H1 (cell line): ENCODE measurements around the gene GSAP. TPM values are rescaled to one million over a fixed set of nuclear protein-coding genes. Genes with fewer than 3 reads are reported as not detected.

ENCODE experiments used
- CTCF ChIA-PET: fragments of 300-600 bp; sonication (Branson Sonifier 250); formaldehyde crosslinking; loops from one replicate; lab custom pipeline; 2021; ENCODE audit not compliant: partially characterized antibody; lab: Charles Lee
- POLR2A ChIA-PET: fragments of 300-600 bp; sonication (Branson Sonifier 250); formaldehyde crosslinking; loops from one replicate; lab custom pipeline; 2021; ENCODE audit warnings: inconsistent platforms; ENCODE audit not compliant: partially characterized antibody; lab: Charles Lee
- DNase-seq, 2 experiments: peaks; one replicate each; pipeline versions ENCODE4 v3.0.0 to v3.0.0-alpha.2; 2010 to 2022; ENCODE audit warnings: low spot score in 2 of 2, low read depth in 1 of 2, mixed read lengths in 1 of 2
- FAIRE-seq: peaks from 2 replicates; lab custom pipeline; 2011; peaks lifted over from hg19 to GRCh38; lab: Jason Lieb, UNC
- H2AFZ ChIP-seq: 2 replicates; pipeline ENCODE4 v1.8.1; 2012; ENCODE audit warnings: low read length, inconsistent platforms
- H2AK5ac ChIP-seq: 2 replicates; pipeline ENCODE4 v1.6.1; 2013; ENCODE audit warnings: low read depth, low read length
- H2BK120ac ChIP-seq: replicated peaks from 2 replicates; pipeline ENCODE3; 2013; ENCODE audit warnings: low read depth, low read length, inconsistent platforms
- H2BK12ac ChIP-seq: 2 replicates; pipeline ENCODE4 v1.6.1; 2013; ENCODE audit warnings: low read depth, low read length
- H2BK15ac ChIP-seq: 2 replicates; pipeline ENCODE4 v1.6.1; 2013; ENCODE audit warnings: low read length
- H2BK20ac ChIP-seq: 2 replicates; pipeline ENCODE4 v1.6.1; 2013; ENCODE audit warnings: low read length
- H2BK5ac ChIP-seq: 2 replicates; pipeline ENCODE4 v1.6.1; 2013; ENCODE audit warnings: low read depth, low read length
- H3K14ac ChIP-seq: 2 replicates; pipeline ENCODE4 v1.6.1; 2013; ENCODE audit warnings: inconsistent platforms; ENCODE audit not compliant: insufficient read length
- H3K18ac ChIP-seq: 2 replicates; pipeline ENCODE4 v1.6.1; 2013; ENCODE audit warnings: low read length; ENCODE audit errors: extremely low read depth
- H3K23ac ChIP-seq: 2 replicates; pipeline ENCODE4 v1.6.1; 2013; ENCODE audit warnings: inconsistent platforms; ENCODE audit not compliant: insufficient read length
- H3K23me2 ChIP-seq: 2 replicates; pipeline ENCODE4 v1.6.1; 2013; ENCODE audit warnings: low read depth, low read length
- H3K27ac ChIP-seq: 2 replicates; pipeline ENCODE4 v1.6.1; 2011; ENCODE audit warnings: low read depth, low read length, inconsistent platforms
- H3K27me3 ChIP-seq, 4 experiments: replicated peaks in 1 of 4; 1 replicate in 1 of 4; 2 replicates in 3 of 4; pipeline versions ENCODE4 v1.6.1 to v1.8.1; 2011 to 2013; ENCODE audit warnings: low read length in 3 of 4, mild to moderate bottlenecking in 3 of 4, inconsistent platforms in 2 of 4, mixed read lengths in 2 of 4, moderate library complexity in 1 of 4; ENCODE audit not compliant: control insufficient read depth in 3 of 4, insufficient read depth in 3 of 4; ENCODE audit errors: extremely low read depth in 1 of 4
- H3K36me3 ChIP-seq, 4 experiments: 2 replicates each; pipeline versions ENCODE4 v1.6.1 to v1.8.1; 2011 to 2013; ENCODE audit warnings: mild to moderate bottlenecking in 4 of 4, low read length in 3 of 4, moderate library complexity in 2 of 4, control low read depth in 1 of 4, inconsistent platforms in 1 of 4; ENCODE audit not compliant: insufficient read depth in 4 of 4, control insufficient read depth in 2 of 4
- H3K4ac ChIP-seq: replicated peaks from 2 replicates; pipeline ENCODE3; 2013; ENCODE audit warnings: low read length, low read depth, mixed read lengths, inconsistent platforms; ENCODE audit not compliant: insufficient read length
- H3K4me1 ChIP-seq, 4 experiments: replicated peaks in 1 of 4; 1 replicate in 1 of 4; 2 replicates in 3 of 4; pipeline versions ENCODE4 v1.6.1 to v1.8.1; 2011 to 2013; ENCODE audit warnings: low read length in 3 of 4, inconsistent platforms in 2 of 4, mixed read lengths in 1 of 4; ENCODE audit not compliant: insufficient read depth in 4 of 4, control insufficient read depth in 3 of 4
- H3K4me2 ChIP-seq, 2 experiments: 2 replicates each; pipeline versions ENCODE4 v1.6.1 to v1.8.1; 2011 to 2013; ENCODE audit warnings: low read depth in 2 of 2, low read length in 2 of 2, control low read depth in 1 of 2, inconsistent platforms in 1 of 2, mild to moderate bottlenecking in 1 of 2; ENCODE audit not compliant: insufficient read depth in 1 of 2
- H3K4me3 ChIP-seq, 4 experiments: fragments of 200-600, 300-600 bp in 1 of 4; sonication (generic), shearing (Covaris generic), sonication (Bioruptor Twin) in 1 of 4; 2 replicates each; pipeline versions ENCODE4 v1.5.1 to v1.8.1; 2011 to 2016; ENCODE audit warnings: low read length in 4 of 4, low read depth in 3 of 4, control low read depth in 2 of 4, inconsistent platforms in 2 of 4, mild to moderate bottlenecking in 2 of 4, mixed read lengths in 1 of 4, moderate library complexity in 1 of 4; ENCODE audit not compliant: insufficient read depth in 2 of 4; ENCODE audit errors: extremely low read depth in 1 of 4
- H3K56ac ChIP-seq: replicated peaks from 2 replicates; pipeline ENCODE3; 2013; ENCODE audit warnings: low read depth, mild to moderate bottlenecking, mixed read lengths, low read length, inconsistent platforms; ENCODE audit not compliant: insufficient read length
- H3K79me1 ChIP-seq: 2 replicates; pipeline ENCODE4 v1.6.1; 2013; ENCODE audit warnings: low read depth, low read length, control low read depth
- H3K79me2 ChIP-seq, 2 experiments: 2 replicates each; pipeline versions ENCODE4 v1.6.1 to v1.8.1; 2012 to 2013; ENCODE audit warnings: low read length in 2 of 2, mild to moderate bottlenecking in 2 of 2, inconsistent platforms in 1 of 2; ENCODE audit not compliant: insufficient read depth in 2 of 2, control insufficient read depth in 1 of 2
- H3K9ac ChIP-seq, 4 experiments: replicated peaks in 1 of 4; 1 replicate in 1 of 4; 2 replicates in 3 of 4; pipeline versions ENCODE4 v1.6.1 to v1.8.1; 2011 to 2013; ENCODE audit warnings: low read depth in 3 of 4, low read length in 3 of 4, control low read depth in 2 of 4, mild to moderate bottlenecking in 2 of 4, moderate library complexity in 2 of 4, inconsistent platforms in 1 of 4; ENCODE audit errors: extremely low read depth in 1 of 4
- H3K9me3 ChIP-seq, 2 experiments: 2 replicates each; pipeline versions ENCODE4 v1.6.1 to v1.8.1; 2012 to 2013; ENCODE audit warnings: mild to moderate bottlenecking in 2 of 2, moderate library complexity in 2 of 2, control low read depth in 1 of 2, inconsistent platforms in 1 of 2, low read depth in 1 of 2, low read length in 1 of 2, mixed read lengths in 1 of 2; ENCODE audit not compliant: insufficient read depth in 2 of 2
- H4K20me1 ChIP-seq, 2 experiments: replicated peaks in 1 of 2; 2 replicates each; pipeline versions ENCODE3 to v1.8.1; 2011 to 2013; ENCODE audit warnings: inconsistent platforms in 2 of 2, low read length in 2 of 2, mild to moderate bottlenecking in 1 of 2; ENCODE audit not compliant: insufficient read depth in 2 of 2, control insufficient read depth in 1 of 2
- H4K5ac ChIP-seq: 2 replicates; pipeline ENCODE4 v1.6.1; 2013; ENCODE audit warnings: low read length, low read depth, mixed read lengths, inconsistent platforms; ENCODE audit not compliant: insufficient read length
- H4K8ac ChIP-seq: 2 replicates; pipeline ENCODE4 v1.8.0; 2013; ENCODE audit warnings: mild to moderate bottlenecking, moderate library complexity, low read length, inconsistent platforms; ENCODE audit not compliant: insufficient read depth; ENCODE audit errors: extremely low read depth
- H4K91ac ChIP-seq: replicated peaks from 2 replicates; pipeline ENCODE3; 2013; ENCODE audit warnings: low read length, mixed read lengths, inconsistent platforms; ENCODE audit not compliant: insufficient read length
- NANOG ChIP-seq: IDR thresholded peaks from 2 replicates; pipeline ENCODE4 v1.6.1; 2011; ENCODE audit warnings: low read length, low read depth, mild to moderate bottlenecking, inconsistent platforms; ENCODE audit not compliant: insufficient read depth, poor library complexity, severe bottlenecking
- WGBS, 2 experiments: shearing (Covaris generic) in 1 of 2; methylation state at CpG; one replicate each; pipeline versions ENCODE4 v1.1.6 to v1.1.7; 2013 to 2015; ENCODE audit warnings: low lambda C conversion rate in 2 of 2, mixed read lengths in 2 of 2, inconsistent platforms in 1 of 2, low coverage in 1 of 2, missing lambda C conversion rate in 1 of 2; ENCODE audit not compliant: insufficient replicate concordance in 2 of 2, insufficient coverage in 1 of 2, insufficient read length in 1 of 2; ENCODE audit errors: extremely low coverage in 1 of 2, missing lambda C conversion rate in 1 of 2; 5-methylcytosine and 5-hydroxymethylcytosine counted together
- polyA plus RNA-seq, 7 experiments: library from polyadenylated mRNA; depleted of rRNA in 3 of 7; stranded (reverse) in 5 of 7; unstranded in 2 of 7; fragments of >200 nt in 5 of 7; fragments of 200-250 nt in 2 of 7; gene quantifications; 1 replicate in 5 of 7; 2 replicates in 1 of 7; 4 replicates in 1 of 7; pipeline versions ENCODE4 v1.2.1 to v1.2.3, GENCODE V29; 2011 to 2013; ENCODE audit warnings: missing spikeins in 2 of 7, mixed read lengths in 2 of 7
- total RNA-seq: library from RNA; stranded (reverse); fragmentation: NEBNext Ultra II Directional; extraction: Animal tissue kit (Norgen Biotek cat#: 25700); gene quantifications from 2 replicates; pipeline ENCODE4 v1.2.1, GENCODE V29; 2021

GSAP gene
- total and polyA plus RNA-seq, 2 of the 8 experiments (the other 6 are each of a cell fraction or from before 2014, with no cell fraction given) = 0.93 to 2.1 TPM

- no peak overlapping the region for H3K27ac ChIP-seq
- DNase-seq = no peak
- no peaks in the 10 kb centered on the region for H3K79me2 ChIP-seq
- H3K9me3 ChIP-seq = no peaks in the 10 kb centered on the region
- CTCF ChIA-PET = no interaction called here
- no peak overlapping the region for H2BK12ac ChIP-seq
- no peak overlapping the region for H4K91ac ChIP-seq
- no peak overlapping the region for H3K56ac ChIP-seq
- H3K4me3 ChIP-seq = no peak overlapping the region
- no peaks in the 10 kb centered on the region for H3K27me3 ChIP-seq
- no peak overlapping the region for H3K14ac ChIP-seq
- FAIRE-seq = no peak
- POLR2A ChIA-PET = no interaction called here
- H3K4ac ChIP-seq = no peak overlapping the region
- H2BK20ac ChIP-seq = no peak overlapping the region
- no peak overlapping the region for H2BK120ac ChIP-seq
- no peak overlapping the region for H2AFZ ChIP-seq
- no peak overlapping the region for H2BK5ac ChIP-seq
- no peak for TF ChIP-seq NANOG
- TF ChIP-seq, all 59 proteins: peak for 0
- no peak overlapping the region for H3K23ac ChIP-seq
- no peaks in the 10 kb centered on the region for H3K79me1 ChIP-seq
- no peaks in the 10 kb centered on the region for H4K20me1 ChIP-seq
- H3K36me3 ChIP-seq = no peaks in the 10 kb centered on the region
- no peak overlapping the region for H3K9ac ChIP-seq
- no peak overlapping the region for H2AK5ac ChIP-seq
- H3K18ac ChIP-seq = no peak overlapping the region
- no peak overlapping the region for H4K8ac ChIP-seq
- H4K5ac ChIP-seq = no peak overlapping the region
- no peak overlapping the region for H2BK15ac ChIP-seq
- no peaks in the 10 kb centered on the region for H3K23me2 ChIP-seq
- H3K4me2 ChIP-seq = no peak overlapping the region
- H3K4me1 ChIP-seq = no peaks in the 10 kb centered on the region
- 92% methylated on average over 4 of the region's 4 CpGs; no CpG with 5 or more reads in 1 of the 2 experiments for WGBS, 2 experiments
Observed at GRCh38 chr7:77456696-77457095, 40.5 kb upstream of the GSAP start.
